HG03097 (cell line): ENCODE results near the gene KCNJ5.
A peak's percentile ranks its signal among the peaks of the same experiment; 100 is the strongest.

Source experiments
- ATAC-seq: cut with Tn5 transposase; IDR thresholded peaks from one replicate; pipeline ENCODE4 v1.9.1; 2021; ENCODE audit not compliant: unreplicated experiment, low FRiP score

Gene KCNJ5

DNA sequence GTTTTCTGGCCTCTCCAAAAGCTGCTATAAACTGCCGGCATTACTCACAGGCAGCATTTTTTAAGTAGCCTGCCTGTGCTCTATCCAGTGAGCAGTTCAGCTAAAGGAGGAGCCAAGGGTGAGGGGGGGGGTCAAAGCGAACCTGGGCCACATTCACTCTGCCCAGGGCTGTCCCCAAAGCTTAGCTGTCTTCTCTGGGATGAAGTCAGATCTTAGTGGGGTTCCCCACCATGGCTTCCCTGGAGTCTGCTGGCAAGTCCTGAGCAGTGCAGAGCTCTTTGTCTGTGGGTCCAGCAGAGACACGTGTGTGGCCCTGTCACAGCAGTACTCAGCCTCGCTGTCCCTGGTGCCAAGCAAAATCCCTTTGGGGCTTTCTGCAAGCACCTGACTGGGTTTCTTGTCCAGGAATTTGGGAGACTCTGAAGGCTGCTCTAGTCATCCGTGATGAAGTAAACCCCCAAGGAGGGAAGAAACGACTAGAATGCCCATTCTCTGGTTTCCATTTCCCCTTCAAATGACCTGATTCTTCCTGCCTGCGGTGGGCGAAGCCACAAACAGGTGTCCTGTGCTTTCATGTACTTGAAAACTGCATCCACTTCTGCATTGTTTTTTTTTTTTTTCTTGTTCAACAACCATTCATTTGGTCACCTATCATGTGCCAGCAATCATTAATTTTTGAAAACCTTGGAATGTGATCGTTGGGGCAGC lies 2.6 kb downstream of the KCNJ5 start:
- peak; percentile 57 for ATAC-seq

DNA sequence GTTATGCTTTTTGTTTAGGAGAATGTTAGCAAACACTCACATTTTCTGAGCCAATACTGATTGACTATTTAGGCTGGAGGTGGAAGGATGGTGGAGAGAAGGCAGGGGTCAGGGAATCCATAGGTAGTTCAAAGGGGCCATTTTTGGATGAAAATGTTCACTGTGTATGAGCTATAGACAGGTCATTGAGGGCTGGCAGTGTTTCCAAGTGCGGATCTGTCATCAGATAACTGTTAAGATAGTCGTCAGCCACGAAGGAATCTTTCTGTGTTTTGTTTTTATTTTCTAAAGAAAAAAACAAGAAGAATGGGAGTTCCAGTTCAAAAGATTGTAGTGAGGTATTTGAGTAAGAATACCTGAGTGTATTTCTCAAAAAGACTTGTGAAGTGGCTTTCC lies 3.1 kb downstream of the KCNJ5 start:
- ATAC-seq: no peak

GRCh38 chr11:128894685-128895084 lies 3.5 kb downstream of the KCNJ5 start:
- ATAC-seq: no peak

- no peak for ATAC-seq
These were observed 4.4 kb downstream of the KCNJ5 start for GRCh38 chr11:128895526-128895925.

DNA sequence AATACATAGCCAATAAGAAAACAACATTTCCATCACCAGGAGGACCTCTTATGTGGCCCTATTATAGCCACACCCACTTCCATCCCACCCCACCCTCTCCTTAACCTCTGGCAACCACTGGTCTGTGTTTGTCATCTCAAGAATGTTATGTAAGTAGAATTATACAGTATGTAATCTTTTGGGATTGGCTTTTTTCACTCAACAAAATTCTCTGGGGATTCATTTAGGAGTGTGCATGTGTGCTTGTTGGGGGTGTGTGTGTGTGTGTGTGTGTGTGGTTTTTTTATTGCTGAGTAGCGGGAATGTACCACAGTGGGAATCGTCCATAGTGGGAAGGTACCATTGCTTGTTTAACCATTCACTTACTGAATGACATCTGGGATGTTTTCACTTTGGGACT lies 5.2 kb downstream of the KCNJ5 start:
- ATAC-seq: no peak

DNA sequence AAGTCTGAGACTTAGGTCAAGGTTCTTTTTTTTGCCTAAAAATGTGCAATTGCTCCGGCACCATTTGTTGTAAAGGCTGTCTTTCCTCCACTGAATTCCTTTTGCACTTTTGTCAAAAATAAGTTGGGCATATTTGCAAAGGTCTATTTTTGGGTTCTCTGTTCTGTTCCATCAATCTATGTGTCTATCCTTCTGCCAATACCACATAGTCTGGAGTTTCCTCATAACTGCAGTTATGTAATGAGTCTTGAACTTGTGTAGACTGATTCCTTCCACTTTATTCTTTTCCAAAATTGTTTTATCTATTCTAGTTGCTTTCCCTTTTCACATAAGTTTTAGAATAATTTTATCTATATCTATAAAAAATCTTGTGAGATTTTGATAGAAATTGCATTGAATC lies 6.7 kb downstream of the KCNJ5 start:
- no peak for ATAC-seq

GRCh38 chr11:128898580-128899344 lies 7.6 kb downstream of the KCNJ5 start:
- ATAC-seq: no peak

DNA sequence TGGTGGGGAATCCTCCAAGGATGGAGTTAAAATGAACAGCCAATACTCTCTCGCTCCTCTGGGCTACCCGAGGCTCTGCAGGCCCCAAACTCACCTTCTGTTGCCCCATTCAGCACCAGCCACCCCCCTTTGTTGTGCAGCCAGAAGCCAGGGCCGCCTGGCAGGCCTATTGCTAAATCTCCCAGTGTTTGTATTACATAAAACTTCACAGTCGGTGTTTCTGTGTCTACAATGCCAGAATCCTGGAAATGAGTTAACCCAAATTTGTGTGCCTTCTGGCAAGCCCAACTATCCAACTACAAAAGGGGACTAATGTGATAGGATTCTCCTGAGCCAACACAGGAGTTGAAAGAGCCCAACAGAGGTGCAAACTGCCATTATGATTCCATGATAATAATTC lies 9.3 kb downstream of the KCNJ5 start:
- ATAC-seq: no peak

- no peak for ATAC-seq
These were observed 10.7 kb downstream of the KCNJ5 start for GRCh38 chr11:128901653-128902514.

DNA sequence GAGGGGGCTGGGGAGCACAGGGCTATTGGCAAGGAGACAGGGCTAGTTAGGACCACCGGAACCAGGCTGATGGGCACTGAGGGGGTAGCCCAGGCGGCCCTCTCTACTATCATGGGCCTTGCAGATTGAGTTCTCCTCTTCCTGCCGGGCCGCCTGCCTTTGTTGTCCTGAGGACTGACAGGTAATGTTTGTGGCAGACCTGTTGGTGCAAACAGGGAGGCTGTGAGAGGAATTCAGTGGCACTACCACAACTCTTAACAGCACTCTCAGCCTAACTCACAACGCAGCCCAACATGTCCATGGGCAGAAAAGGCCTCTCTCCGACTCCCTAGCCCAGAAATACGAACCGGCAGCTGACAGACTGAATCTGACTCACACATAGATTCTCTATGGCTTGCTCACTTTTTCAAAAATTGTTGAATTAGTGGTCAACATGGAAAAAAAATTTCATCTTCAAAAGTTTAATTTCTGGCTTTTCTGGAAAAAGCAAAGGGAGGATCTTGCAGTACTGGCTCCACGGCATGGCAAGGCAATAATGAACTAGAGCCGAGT lies 11.4 kb downstream of the KCNJ5 start:
- ATAC-seq: no peak

GRCh38 chr11:128903248-128904061 lies 12.3 kb downstream of the KCNJ5 start:
- ATAC-seq: no peak

- ATAC-seq: no peak
These were observed 13.1 kb downstream of the KCNJ5 start for GRCh38 chr11:128904303-128904655.

GRCh38 chr11:128904656-128905344 lies 13.6 kb downstream of the KCNJ5 start:
- ATAC-seq: peak; percentile 54

GRCh38 chr11:128905345-128906184 lies 14.4 kb downstream of the KCNJ5 start:
- ATAC-seq: peak; percentile 40

GRCh38 chr11:128906185-128907050 lies 15.3 kb downstream of the KCNJ5 start:
- ATAC-seq: no peak

- no peak for ATAC-seq
These were observed 16.4 kb downstream of the KCNJ5 start for GRCh38 chr11:128907585-128907984.

DNA sequence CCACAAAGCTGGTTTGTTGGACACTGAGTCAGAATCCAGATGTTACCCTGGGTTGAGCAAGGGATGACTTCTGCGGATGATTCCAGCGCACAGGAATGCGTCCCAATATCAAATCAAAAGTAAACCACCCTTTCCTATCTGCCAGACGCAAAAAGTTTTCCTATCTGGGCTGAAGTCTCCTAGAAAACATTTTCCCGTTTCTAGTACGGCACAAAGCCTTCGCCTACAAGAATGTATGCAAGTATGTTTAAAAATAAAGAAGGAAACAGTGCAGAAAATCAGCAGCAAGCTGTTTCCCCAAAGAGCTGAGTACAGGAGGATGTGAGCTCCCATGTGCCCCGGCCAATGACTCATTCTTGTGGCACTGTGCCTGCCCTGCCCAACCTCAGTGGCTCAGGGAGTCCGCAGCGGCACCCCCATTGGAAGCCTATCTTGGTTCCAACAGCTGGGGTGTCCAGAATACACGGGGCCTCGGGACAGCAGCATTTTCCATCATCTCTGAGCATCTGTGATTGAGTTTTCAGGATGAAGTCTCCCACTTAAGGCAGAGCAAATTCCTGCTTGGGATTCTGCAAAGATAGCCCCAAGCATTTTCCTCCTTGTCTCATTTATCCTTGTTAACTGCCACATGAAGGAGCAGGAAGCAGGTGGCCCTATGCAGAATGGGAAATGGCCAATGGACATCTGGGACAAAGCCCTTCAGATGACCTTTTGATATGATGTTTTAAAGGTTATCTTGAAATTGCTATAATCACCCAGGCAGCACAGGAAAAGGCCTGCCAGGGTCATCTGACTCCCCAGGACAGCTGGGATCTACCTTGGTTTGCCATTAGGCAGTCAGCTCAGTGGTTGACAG lies 17.5 kb downstream of the KCNJ5 start:
- no peak for ATAC-seq
